NCI-H146 (cell line): ENCODE data around the gene AGPAT2.

ENCODE experiments used
- DNase-seq: peaks from one replicate; lab custom pipeline; 2025; lab: John Stamatoyannopoulos, UW

The AGPAT2 gene

GRCh38 chr9:136625101-136626065 is 61.9 kb downstream of the AGPAT2 start:
- DNase-seq: no peak

GRCh38 chr9:136624184-136624951 is 62.9 kb downstream of the AGPAT2 start:
- no peak for DNase-seq

GRCh38 chr9:136623842-136624183 is 63.4 kb downstream of the AGPAT2 start:
- DNase-seq: no peak
